COLO829 (cell line): Measurements from ENCODE around the gene CCSER2.
"Not testable (repeated sequence)": the region's sequence is repeated elsewhere in the genome, so short reads cannot be mapped to it uniquely, and the experiment has no call there.

ENCODE experiments used
- DNase-seq: peaks from one replicate; pipeline ENCODE4 v3.0.0; 2012; ENCODE audit warnings: low spot score

CCSER2 gene

GRCh38 chr10:84314275-84314674, 14.1 kb upstream of the CCSER2 start:
- DNase-seq = no peak

GRCh38 chr10:84317174-84317573, 11.2 kb upstream of the CCSER2 start:
- no peak for DNase-seq

GRCh38 chr10:84321902-84322301, 6.5 kb upstream of the CCSER2 start:
- no peak for DNase-seq

GRCh38 chr10:84323566-84323965, 4.8 kb upstream of the CCSER2 start:
- not testable (repeated sequence) for DNase-seq

GRCh38 chr10:84326995-84327394, 1.4 kb upstream of the CCSER2 start:
- not testable (repeated sequence) for DNase-seq

- DNase-seq = no peak
Observed at GRCh38 chr10:84329196-84329611, 815 bp downstream of the CCSER2 start.

GRCh38 chr10:84329986-84330651, 1.7 kb downstream of the CCSER2 start:
- no peak for DNase-seq

GRCh38 chr10:84331091-84331490, 2.7 kb downstream of the CCSER2 start:
- DNase-seq = no peak

GRCh38 chr10:84333864-84334451, 5.6 kb downstream of the CCSER2 start:
- DNase-seq = no peak

- DNase-seq = no peak
Observed at GRCh38 chr10:84334811-84335210, 6.4 kb downstream of the CCSER2 start.

- no peak for DNase-seq
Observed at GRCh38 chr10:84335516-84335915, 7.1 kb downstream of the CCSER2 start.

- no peak for DNase-seq
Observed at GRCh38 chr10:84336406-84337090, 8.2 kb downstream of the CCSER2 start.

GRCh38 chr10:84337199-84337598, 8.8 kb downstream of the CCSER2 start:
- DNase-seq = no peak

- no peak for DNase-seq
Observed at GRCh38 chr10:84339025-84339424, 10.6 kb downstream of the CCSER2 start.

GRCh38 chr10:84340187-84340586, 11.8 kb downstream of the CCSER2 start:
- DNase-seq = no peak

- no peak for DNase-seq
Observed at GRCh38 chr10:84340632-84341537, 12.5 kb downstream of the CCSER2 start.

- DNase-seq = no peak
Observed at GRCh38 chr10:84341538-84341856, 13.1 kb downstream of the CCSER2 start.

GRCh38 chr10:84341983-84342382, 13.6 kb downstream of the CCSER2 start:
- DNase-seq = no peak

GRCh38 chr10:84342584-84342983, 14.2 kb downstream of the CCSER2 start:
- DNase-seq = no peak

GRCh38 chr10:84343831-84344230, 15.4 kb downstream of the CCSER2 start:
- no peak for DNase-seq

- DNase-seq = no peak
Observed at GRCh38 chr10:84344526-84344925, 16.1 kb downstream of the CCSER2 start.

- not testable (repeated sequence) for DNase-seq
Observed at GRCh38 chr10:84347575-84348002, 19.2 kb downstream of the CCSER2 start.
